NCI-H2196 treated with DMSO at 0.1 percent for 48 hours (cell line): ENCODE data around the gene STARD5.
"Not testable (repeated sequence)": the region's sequence is repeated elsewhere in the genome, so short reads cannot be mapped to it uniquely, and the experiment has no call there.

Source experiments
- DNase-seq: peaks from one replicate; lab custom pipeline; 2025; ENCODE audit not compliant: unreplicated experiment; lab: John Stamatoyannopoulos, UW

Gene STARD5, protein sequence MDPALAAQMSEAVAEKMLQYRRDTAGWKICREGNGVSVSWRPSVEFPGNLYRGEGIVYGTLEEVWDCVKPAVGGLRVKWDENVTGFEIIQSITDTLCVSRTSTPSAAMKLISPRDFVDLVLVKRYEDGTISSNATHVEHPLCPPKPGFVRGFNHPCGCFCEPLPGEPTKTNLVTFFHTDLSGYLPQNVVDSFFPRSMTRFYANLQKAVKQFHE

GRCh38 chr15:81323944-81324881, at the start of gene STARD5:
STARD5 (minus strand) TSS chr15:81324141; CDS start chr15:81324099, 42 bp downstream.
- peak; percentile 64 for DNase-seq

GRCh38 chr15:81373176-81373575, 49.2 kb upstream of the STARD5 start:
- no peak for DNase-seq

- no peak for DNase-seq
These were observed 48.6 kb upstream of the STARD5 start for GRCh38 chr15:81372575-81372974.

GRCh38 chr15:81363718-81364500, 40.0 kb upstream of the STARD5 start:
- DNase-seq: no peak

- no peak for DNase-seq
These were observed 39.3 kb upstream of the STARD5 start for GRCh38 chr15:81363276-81363675.

- DNase-seq: no peak
These were observed 38.8 kb upstream of the STARD5 start for GRCh38 chr15:81362790-81363189.

- no peak for DNase-seq
These were observed 38.0 kb upstream of the STARD5 start for GRCh38 chr15:81361891-81362290.

- no peak for DNase-seq
These were observed 36.5 kb upstream of the STARD5 start for GRCh38 chr15:81360491-81360890.

- DNase-seq: no peak
These were observed 34.3 kb upstream of the STARD5 start for GRCh38 chr15:81358248-81358647.

GRCh38 chr15:81357180-81357686, 33.3 kb upstream of the STARD5 start:
- DNase-seq: no peak

- no peak for DNase-seq
These were observed 32.3 kb upstream of the STARD5 start for GRCh38 chr15:81356252-81356651.

- DNase-seq: no peak
These were observed 27.7 kb upstream of the STARD5 start for GRCh38 chr15:81351651-81352050.

GRCh38 chr15:81349271-81349670, 25.3 kb upstream of the STARD5 start:
- no peak for DNase-seq

GRCh38 chr15:81348691-81349090, 24.8 kb upstream of the STARD5 start:
- DNase-seq: not testable (repeated sequence)

- no peak for DNase-seq
These were observed 24.0 kb upstream of the STARD5 start for GRCh38 chr15:81347910-81348309.

GRCh38 chr15:81346611-81347010, 22.7 kb upstream of the STARD5 start:
- DNase-seq: no peak

GRCh38 chr15:81343371-81343770, 19.4 kb upstream of the STARD5 start:
- DNase-seq: no peak

DNA sequence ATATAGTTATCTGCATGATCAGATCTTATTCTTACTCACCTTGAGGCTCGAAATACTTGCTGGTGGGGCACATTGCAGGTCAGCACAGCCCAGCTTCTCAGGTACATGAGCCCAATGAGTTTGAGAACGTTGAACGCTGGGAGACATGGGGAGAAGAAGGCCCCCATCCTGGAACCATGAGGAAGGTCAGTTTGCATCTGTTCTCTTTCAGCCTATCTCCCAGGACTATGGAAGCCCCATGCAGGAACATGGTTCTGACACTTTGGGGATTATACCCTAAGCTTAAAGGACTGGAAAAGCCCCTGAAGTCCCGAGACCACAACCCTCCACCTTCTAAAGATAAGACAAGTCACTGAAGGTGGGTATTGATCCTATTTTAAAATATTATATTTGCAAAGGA, 17.4 kb upstream of the STARD5 start:
- no peak for DNase-seq

DNA sequence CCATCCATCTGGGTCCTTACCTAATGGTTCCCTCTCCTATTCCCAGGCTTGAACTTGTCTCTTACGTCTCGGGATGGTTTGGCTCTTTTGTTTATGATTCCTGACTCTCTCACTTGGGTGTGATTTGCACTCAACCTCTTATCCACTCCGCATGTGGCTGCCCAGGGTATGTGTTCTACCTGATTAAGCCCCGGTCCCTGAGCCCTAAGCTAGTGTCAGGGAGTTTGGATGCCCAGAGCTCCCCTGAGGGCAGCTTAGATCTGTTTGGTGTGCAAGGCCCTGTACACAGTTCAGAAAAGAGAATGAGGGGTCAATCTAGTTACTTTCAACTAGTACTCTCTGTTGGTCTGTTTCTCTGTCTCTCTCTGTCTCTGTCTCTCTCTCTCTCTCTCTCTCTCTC, 15.9 kb upstream of the STARD5 start:
- DNase-seq: no peak

DNA sequence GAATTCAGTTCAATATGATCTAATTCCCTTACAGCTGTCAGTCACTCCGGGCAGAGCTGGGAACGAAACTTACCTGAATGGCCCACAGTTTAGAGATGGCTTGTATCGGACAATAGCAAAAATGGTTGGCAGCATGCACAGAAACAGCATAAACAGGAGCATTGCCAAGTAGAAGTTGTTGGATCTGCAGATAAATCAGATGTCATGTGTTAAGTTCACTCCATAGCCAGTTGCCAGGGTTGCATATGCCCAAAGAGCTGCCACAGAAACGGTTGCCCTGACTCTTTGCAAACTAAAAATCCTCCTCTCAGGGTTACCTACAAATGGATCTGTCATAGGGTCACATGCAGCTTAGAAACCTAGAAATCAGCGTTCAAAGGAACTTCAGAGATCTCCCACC, 15.4 kb upstream of the STARD5 start:
- DNase-seq: no peak
